PC-3 (cell line): ENCODE results near the gene RAB23. TPM values are rescaled to one million over a fixed set of nuclear protein-coding genes. Genes with fewer than 3 reads are reported as not detected.

Experiments used
- ATAC-seq: fragments of 200-7000 bp; cut with Tn5 transposase; 2 replicates; pipeline ENCODE4 v1.9.1; 2020; ENCODE audit warnings: mild to moderate bottlenecking, moderate library complexity
- BruUV-seq: library from RNA; stranded (reverse); fragments of 400-500 nt; replicated peaks from 2 replicates; lab custom pipeline; 2021; lab: Mats Ljungman, UMichigan
- CTCF ChIA-PET: fragments of 300-600 bp; sonication (Branson Sonifier 250); formaldehyde crosslinking; loops from one replicate; lab custom pipeline; 2022; ENCODE audit warnings: antibody characterized with exemption; lab: Charles Lee
- POLR2A ChIA-PET: fragments of 300-600 bp; sonication (Branson Sonifier 250); formaldehyde crosslinking; loops from one replicate; lab custom pipeline; 2022; ENCODE audit warnings: antibody characterized with exemption; ENCODE audit not compliant: unreplicated experiment; lab: Charles Lee
- DNase-seq: peaks from one replicate; pipeline ENCODE4 v3.0.0-alpha.2; 2015
- H2AFZ ChIP-seq: fragments of 300-600 bp; sonication (generic); 2 replicates; pipeline ENCODE4 v1.6.0; 2016; ENCODE audit warnings: antibody characterized with exemption, low read length
- H3F3A ChIP-seq: fragments of 300-600 bp; sonication (generic); one replicate; pipeline ENCODE4 v1.6.0; 2017; ENCODE audit warnings: antibody characterized with exemption, low read length, control low read depth, mild to moderate bottlenecking; ENCODE audit not compliant: unreplicated experiment
- H3K27ac ChIP-seq: fragments of 300-600 bp; sonication (generic); 2 replicates; pipeline ENCODE4 v1.5.1; 2016; ENCODE audit warnings: mild to moderate bottlenecking, low read length
- H3K27me3 ChIP-seq: fragments of 300-600 bp; sonication (generic); 2 replicates; pipeline ENCODE4 v1.6.1; 2016; ENCODE audit warnings: low read length, mixed read lengths
- H3K36me3 ChIP-seq: fragments of 300-600 bp; sonication (generic); 2 replicates; pipeline ENCODE4 v1.6.1; 2016; ENCODE audit warnings: low read depth, mixed run types, low read length, mixed read lengths
- H3K4me1 ChIP-seq: fragments of 300-600 bp; sonication (generic); 2 replicates; pipeline ENCODE4 v1.5.1; 2016; ENCODE audit warnings: low read length; ENCODE audit not compliant: insufficient read depth
- H3K4me2 ChIP-seq: fragments of 300-600 bp; sonication (generic); 2 replicates; pipeline ENCODE4 v1.6.0; 2016; ENCODE audit warnings: low read length
- H3K4me3 ChIP-seq: fragments of 300-600 bp; sonication (generic); 2 replicates; pipeline ENCODE4 v1.5.1; 2016; ENCODE audit warnings: mild to moderate bottlenecking, low read length, mixed read lengths
- H3K79me2 ChIP-seq: fragments of 300-600 bp; sonication (generic); 2 replicates; pipeline ENCODE4 v1.6.1; 2017; ENCODE audit warnings: low read length, mixed read lengths
- H3K9ac ChIP-seq: fragments of 300-600 bp; sonication (generic); 2 replicates; pipeline ENCODE4 v1.6.0; 2016; ENCODE audit warnings: mild to moderate bottlenecking, low read length
- H3K9me2 ChIP-seq: fragments of 300-600 bp; sonication (generic); replicated peaks from 2 replicates; pipeline ENCODE4 v1.6.1; 2016; ENCODE audit warnings: mixed run types, low read length, mixed read lengths
- H3K9me3 ChIP-seq: fragments of 300-600 bp; sonication (generic); 2 replicates; pipeline ENCODE4 v1.6.1; 2016; ENCODE audit warnings: low read length, mixed read lengths
- H4K20me1 ChIP-seq: fragments of 300-600 bp; sonication (generic); 2 replicates; pipeline ENCODE4 v1.6.1; 2016; ENCODE audit warnings: low read length, mixed read lengths
- EZH2 ChIP-seq: fragments of 300-600 bp; sonication (generic); IDR thresholded peaks from one replicate; pipeline ENCODE4 v1.6.1; 2017; ENCODE audit warnings: antibody characterized with exemption, mild to moderate bottlenecking, low read length; ENCODE audit not compliant: unreplicated experiment
- EZH2phosphoT487 ChIP-seq: fragments of 300-600 bp; sonication (generic); IDR thresholded peaks from 2 replicates; pipeline ENCODE4 v1.6.1; 2018; ENCODE audit warnings: mild to moderate bottlenecking, antibody characterized with exemption, low read length, borderline replicate concordance
- intact Hi-C: fragments of 100-400 bp; cut with micrococcal nuclease; formaldehyde crosslinking; loops from 2 replicates; pipeline ENCODE4 v1.9.0; 2023
- total RNA-seq: library from RNA; depleted of rRNA; stranded (reverse); fragments of >200 nt; gene quantifications from 2 replicates; pipeline ENCODE4 v1.2.3, GENCODE V29; 2014
- TF ChIP-seq, protein P1 (sequence below): fragments of 300-600 bp; sonication (generic); conservative IDR thresholded peaks from 2 replicates; pipeline ENCODE4 v1.5.1; 2017; ENCODE audit warnings: antibody characterized with exemption, low read depth, mild to moderate bottlenecking, low read length

RAB23 gene
- total RNA-seq, 1 experiment from 2014 or later = 11.2 TPM

DNA sequence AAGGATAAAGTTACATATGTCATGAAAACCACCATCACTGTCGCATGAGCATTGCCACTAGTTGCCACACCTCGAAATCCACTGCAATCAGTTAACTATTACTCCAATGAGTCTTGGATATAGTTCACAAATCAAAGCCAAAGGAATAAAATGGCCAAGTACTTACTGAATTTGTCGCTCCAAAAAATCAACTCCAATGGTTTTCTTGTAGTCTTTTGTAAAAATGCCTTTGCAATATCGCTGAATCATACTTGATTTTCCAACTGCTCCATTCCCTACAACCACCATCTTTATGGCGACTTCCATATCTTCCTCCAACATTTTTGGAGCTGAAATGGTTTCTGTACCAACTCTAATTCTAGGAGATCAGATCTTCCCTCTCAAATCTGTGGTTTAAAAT is 12.0 kb downstream of the RAB23 start:
- ATAC-seq (no peak), DNase-seq (no peak)
- Histone ChIP-seq H3K9me2 (no peaks in the 10 kb centered on the region), H4K20me1 (no peaks in the 10 kb centered on the region), H3K4me2 (no peak overlapping the region), H3K4me1 (no peaks in the 10 kb centered on the region), H3K27me3 (no peaks in the 10 kb centered on the region), H3K36me3 (no peaks in the 10 kb centered on the region), H3F3A (no peaks in the 10 kb centered on the region), H2AFZ (no peak overlapping the region), H3K9ac (no peak overlapping the region), H3K9me3 (no peaks in the 10 kb centered on the region), H3K79me2 (peaks cover 34% of the 10 kb centered on the region), H3K4me3 (no peak overlapping the region), H3K27ac (no peak overlapping the region)
- TF ChIP-seq, protein P1, sequence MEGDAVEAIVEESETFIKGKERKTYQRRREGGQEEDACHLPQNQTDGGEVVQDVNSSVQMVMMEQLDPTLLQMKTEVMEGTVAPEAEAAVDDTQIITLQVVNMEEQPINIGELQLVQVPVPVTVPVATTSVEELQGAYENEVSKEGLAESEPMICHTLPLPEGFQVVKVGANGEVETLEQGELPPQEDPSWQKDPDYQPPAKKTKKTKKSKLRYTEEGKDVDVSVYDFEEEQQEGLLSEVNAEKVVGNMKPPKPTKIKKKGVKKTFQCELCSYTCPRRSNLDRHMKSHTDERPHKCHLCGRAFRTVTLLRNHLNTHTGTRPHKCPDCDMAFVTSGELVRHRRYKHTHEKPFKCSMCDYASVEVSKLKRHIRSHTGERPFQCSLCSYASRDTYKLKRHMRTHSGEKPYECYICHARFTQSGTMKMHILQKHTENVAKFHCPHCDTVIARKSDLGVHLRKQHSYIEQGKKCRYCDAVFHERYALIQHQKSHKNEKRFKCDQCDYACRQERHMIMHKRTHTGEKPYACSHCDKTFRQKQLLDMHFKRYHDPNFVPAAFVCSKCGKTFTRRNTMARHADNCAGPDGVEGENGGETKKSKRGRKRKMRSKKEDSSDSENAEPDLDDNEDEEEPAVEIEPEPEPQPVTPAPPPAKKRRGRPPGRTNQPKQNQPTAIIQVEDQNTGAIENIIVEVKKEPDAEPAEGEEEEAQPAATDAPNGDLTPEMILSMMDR = no peak
- TF ChIP-seq EZH2phosphoT487 = no peak
- no peak for TF ChIP-seq EZH2
- BruUV-seq = no TSS peak
- ChIA-PET POLR2A (no interaction called here), CTCF (no interaction called here)
- intact Hi-C loops = no loop called here

DNA sequence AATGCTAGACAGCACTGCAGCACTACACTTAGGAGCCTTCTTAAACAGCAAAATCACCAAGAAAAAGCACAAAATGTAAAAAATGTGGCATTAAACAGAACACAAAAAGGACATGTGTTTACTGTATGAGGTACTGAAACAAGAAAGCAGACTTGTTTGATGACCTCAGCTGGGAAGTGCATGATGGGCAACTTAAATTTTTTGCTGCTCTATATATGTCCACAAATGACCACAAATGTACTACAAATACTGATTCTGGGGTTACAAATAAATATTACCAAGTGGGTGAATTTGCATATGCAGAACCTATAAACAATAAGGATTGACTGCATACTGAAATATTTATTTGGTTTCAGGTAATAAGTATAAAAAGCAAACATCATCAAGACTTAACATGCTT is 13.1 kb downstream of the RAB23 start:
- BruUV-seq = no TSS peak
- Histone ChIP-seq H3K4me2 (no peak overlapping the region), H3K4me3 (no peak overlapping the region), H3K9me2 (no peaks in the 10 kb centered on the region), H3K79me2 (peaks cover 24% of the 10 kb centered on the region), H3F3A (no peaks in the 10 kb centered on the region), H3K4me1 (no peaks in the 10 kb centered on the region), H3K36me3 (no peaks in the 10 kb centered on the region), H3K9me3 (no peaks in the 10 kb centered on the region), H2AFZ (no peak overlapping the region), H3K9ac (no peak overlapping the region), H3K27me3 (no peaks in the 10 kb centered on the region), H3K27ac (no peak overlapping the region), H4K20me1 (no peaks in the 10 kb centered on the region)
- DNase-seq = no peak
- TF ChIP-seq, protein P1 = no peak
- TF ChIP-seq EZH2phosphoT487 (no peak), EZH2 (no peak)
- intact Hi-C loops = no loop called here
- CTCF ChIA-PET = no interaction called here
- POLR2A ChIA-PET = no interaction called here
- no peak for ATAC-seq

DNA sequence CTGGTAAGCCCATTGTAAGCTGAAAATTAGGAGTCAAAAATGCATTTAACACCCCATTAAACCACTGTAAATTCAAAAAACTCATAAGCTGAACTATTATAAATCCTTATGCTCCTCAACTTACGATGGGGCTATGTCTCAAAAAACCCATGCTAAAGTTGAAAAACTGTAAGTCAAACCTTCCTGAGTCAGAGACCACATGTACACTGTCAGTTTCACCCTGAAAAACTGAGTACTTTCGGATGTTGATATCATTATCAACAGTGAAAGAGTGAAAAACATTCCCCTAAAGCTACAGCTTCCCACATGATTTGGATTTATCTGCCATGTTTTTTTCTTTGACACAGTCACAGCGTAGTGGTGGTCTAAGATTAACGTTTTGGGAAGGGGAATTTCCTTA is 14.2 kb downstream of the RAB23 start:
- no TSS peak for BruUV-seq
- H2AFZ ChIP-seq = no peak overlapping the region
- H3K27me3 ChIP-seq = no peaks in the 10 kb centered on the region
- no peaks in the 10 kb centered on the region for H3K9me3 ChIP-seq
- H3K36me3 ChIP-seq = no peaks in the 10 kb centered on the region
- no peak for ATAC-seq
- ChIA-PET POLR2A (no interaction called here), CTCF (no interaction called here)
- H3K27ac ChIP-seq = no peak overlapping the region
- H3K9ac ChIP-seq = no peak overlapping the region
- H3K4me2 ChIP-seq = no peak overlapping the region
- DNase-seq = no peak
- peaks cover 13% of the 10 kb centered on the region for H3K79me2 ChIP-seq
- intact Hi-C loops = no loop called here
- no peaks in the 10 kb centered on the region for H3K4me1 ChIP-seq
- H3K4me3 ChIP-seq = no peak overlapping the region
- TF ChIP-seq, protein P1 = no peak
- H3K9me2 ChIP-seq = no peaks in the 10 kb centered on the region
- H3F3A ChIP-seq = no peaks in the 10 kb centered on the region
- H4K20me1 ChIP-seq = no peaks in the 10 kb centered on the region
